ENCODE results near the gene CTCF.

DNA sequence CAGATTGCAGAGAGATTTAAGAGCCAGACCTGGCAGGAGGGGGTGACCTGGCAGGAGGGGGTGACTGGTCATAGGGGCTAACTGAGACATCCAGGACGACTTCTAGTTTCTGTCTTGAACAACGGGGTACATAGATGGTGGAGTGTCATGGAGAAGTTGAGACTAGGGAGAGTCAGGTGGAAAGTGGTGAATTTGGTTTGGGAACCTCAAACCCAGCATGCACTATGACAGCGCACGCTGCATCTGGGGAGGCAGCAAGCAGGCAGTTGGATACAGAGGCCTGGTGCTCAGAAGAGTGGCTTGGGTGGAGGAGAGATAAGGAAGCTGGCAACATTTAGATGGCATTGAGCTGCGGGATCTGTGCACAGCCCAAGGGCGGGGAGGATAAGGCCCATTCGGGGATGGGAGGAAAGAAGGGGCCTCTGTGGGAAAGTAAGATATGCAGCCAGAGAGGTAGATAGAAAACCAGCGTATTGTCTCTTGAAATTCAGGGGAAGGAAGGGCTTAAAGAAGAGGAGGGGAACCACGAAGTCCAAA lies 29.2 kb upstream of the CTCF start:
- TF ChIP-seq POLR2A (IDR thresholded peaks at IDR 0.05): no peak
- TF ChIP-seq, protein P1, sequence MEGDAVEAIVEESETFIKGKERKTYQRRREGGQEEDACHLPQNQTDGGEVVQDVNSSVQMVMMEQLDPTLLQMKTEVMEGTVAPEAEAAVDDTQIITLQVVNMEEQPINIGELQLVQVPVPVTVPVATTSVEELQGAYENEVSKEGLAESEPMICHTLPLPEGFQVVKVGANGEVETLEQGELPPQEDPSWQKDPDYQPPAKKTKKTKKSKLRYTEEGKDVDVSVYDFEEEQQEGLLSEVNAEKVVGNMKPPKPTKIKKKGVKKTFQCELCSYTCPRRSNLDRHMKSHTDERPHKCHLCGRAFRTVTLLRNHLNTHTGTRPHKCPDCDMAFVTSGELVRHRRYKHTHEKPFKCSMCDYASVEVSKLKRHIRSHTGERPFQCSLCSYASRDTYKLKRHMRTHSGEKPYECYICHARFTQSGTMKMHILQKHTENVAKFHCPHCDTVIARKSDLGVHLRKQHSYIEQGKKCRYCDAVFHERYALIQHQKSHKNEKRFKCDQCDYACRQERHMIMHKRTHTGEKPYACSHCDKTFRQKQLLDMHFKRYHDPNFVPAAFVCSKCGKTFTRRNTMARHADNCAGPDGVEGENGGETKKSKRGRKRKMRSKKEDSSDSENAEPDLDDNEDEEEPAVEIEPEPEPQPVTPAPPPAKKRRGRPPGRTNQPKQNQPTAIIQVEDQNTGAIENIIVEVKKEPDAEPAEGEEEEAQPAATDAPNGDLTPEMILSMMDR (IDR thresholded peaks at IDR 0.05): no peak
- TF ChIP-seq EP300 (IDR thresholded peaks at IDR 0.05): no peak

Measured in suprapubic skin (tissue), 3 donors.